WTC11 (cell line): Measurements from ENCODE around the gene NXF1.

Experiments used
- CREB1 ChIP-seq: sonication (generic); formaldehyde crosslinking; IDR thresholded peaks from 2 replicates; pipeline ENCODE4 v1.8.0; 2023; ENCODE audit warnings: mild to moderate bottlenecking, missing genetic modification reagents
- CTCF ChIP-seq: fragments of 200-600 bp; IDR thresholded peaks from 2 replicates; pipeline ENCODE4 v1.8.0; 2022; ENCODE audit warnings: antibody characterized with exemption
- KAT7 ChIP-seq: sonication (generic); formaldehyde crosslinking; IDR thresholded peaks from 2 replicates; pipeline ENCODE4 v1.8.1; 2023; ENCODE audit warnings: missing genetic modification reagents, mild to moderate bottlenecking, borderline replicate concordance
- MAX ChIP-seq: sonication (generic); formaldehyde crosslinking; IDR thresholded peaks from 2 replicates; pipeline ENCODE4 v1.8.0; 2022; ENCODE audit warnings: mild to moderate bottlenecking, missing genetic modification reagents
- ZNF263 ChIP-seq: sonication (generic); formaldehyde crosslinking; IDR thresholded peaks from 2 replicates; pipeline ENCODE4 v1.8.1; 2022; ENCODE audit warnings: low read depth, mild to moderate bottlenecking, moderate library complexity, missing genetic modification reagents
- TF ChIP-seq, protein P1 (sequence below): sonication (generic); formaldehyde crosslinking; IDR thresholded peaks from 2 replicates; pipeline ENCODE4 v1.8.1; 2023; ENCODE audit warnings: mild to moderate bottlenecking, missing genetic modification reagents

GRCh38 chr11:62792202-62792575 lies 13.1 kb downstream of the NXF1 start:
- TF ChIP-seq KAT7 (no peak), MAX (CRISPR knock-in tag) (no peak), CTCF (no peak), ZNF263 (CRISPR knock-in tag) (no peak), CREB1 (CRISPR knock-in tag) (no peak)
- TF ChIP-seq, protein P1, sequence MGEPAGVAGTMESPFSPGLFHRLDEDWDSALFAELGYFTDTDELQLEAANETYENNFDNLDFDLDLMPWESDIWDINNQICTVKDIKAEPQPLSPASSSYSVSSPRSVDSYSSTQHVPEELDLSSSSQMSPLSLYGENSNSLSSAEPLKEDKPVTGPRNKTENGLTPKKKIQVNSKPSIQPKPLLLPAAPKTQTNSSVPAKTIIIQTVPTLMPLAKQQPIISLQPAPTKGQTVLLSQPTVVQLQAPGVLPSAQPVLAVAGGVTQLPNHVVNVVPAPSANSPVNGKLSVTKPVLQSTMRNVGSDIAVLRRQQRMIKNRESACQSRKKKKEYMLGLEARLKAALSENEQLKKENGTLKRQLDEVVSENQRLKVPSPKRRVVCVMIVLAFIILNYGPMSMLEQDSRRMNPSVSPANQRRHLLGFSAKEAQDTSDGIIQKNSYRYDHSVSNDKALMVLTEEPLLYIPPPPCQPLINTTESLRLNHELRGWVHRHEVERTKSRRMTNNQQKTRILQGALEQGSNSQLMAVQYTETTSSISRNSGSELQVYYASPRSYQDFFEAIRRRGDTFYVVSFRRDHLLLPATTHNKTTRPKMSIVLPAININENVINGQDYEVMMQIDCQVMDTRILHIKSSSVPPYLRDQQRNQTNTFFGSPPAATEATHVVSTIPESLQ (CRISPR knock-in tag): no peak
